Keratinocyte (primary cell): ENCODE results near the gene SUCNR1. TPM values are rescaled to one million over a fixed set of nuclear protein-coding genes. Genes with fewer than 3 reads are reported as not detected.

ENCODE experiments used
- DNase-seq: peaks from one replicate; pipeline ENCODE4 v3.0.0-alpha.2; 2011; ENCODE audit warnings: low read depth, missing footprints, low spot score
- FAIRE-seq: peaks from 2 replicates; lab custom pipeline; 2011; peaks lifted over from hg19 to GRCh38; lab: Jason Lieb, UNC
- H2AFZ ChIP-seq: 2 replicates; pipeline ENCODE4 v1.6.0; 2012; ENCODE audit warnings: low read length, control low read depth, inconsistent platforms; ENCODE audit not compliant: control insufficient read depth
- H3K27ac ChIP-seq: 2 replicates; pipeline ENCODE4 v1.5.1; 2011; ENCODE audit warnings: low read length; ENCODE audit not compliant: control insufficient read depth, insufficient read depth
- H3K27me3 ChIP-seq: 3 replicates; pipeline ENCODE4 v1.6.0; 2011; ENCODE audit warnings: low read length; ENCODE audit not compliant: control insufficient read depth, insufficient read depth; ENCODE audit errors: extremely low read depth
- H3K36me3 ChIP-seq, 2 experiments: 2 replicates in 1 of 2; 3 replicates in 1 of 2; pipeline ENCODE4 v1.5.1; 2011; ENCODE audit warnings: low read length in 2 of 2, mild to moderate bottlenecking in 1 of 2; ENCODE audit not compliant: control insufficient read depth in 2 of 2, insufficient read depth in 2 of 2; ENCODE audit errors: extremely low read depth in 1 of 2
- H3K4me1 ChIP-seq: 3 replicates; pipeline ENCODE4 v1.5.1; 2011; ENCODE audit warnings: low read length; ENCODE audit not compliant: control insufficient read depth, insufficient read depth; ENCODE audit errors: extremely low read depth
- H3K4me2 ChIP-seq: 3 replicates; pipeline ENCODE4 v1.6.0; 2011; ENCODE audit warnings: low read depth, low read length; ENCODE audit not compliant: control insufficient read depth, insufficient read depth; ENCODE audit errors: extremely low read depth
- H3K4me3 ChIP-seq, 3 experiments: fragments of 200-600 bp in 1 of 3; sonication (generic) in 1 of 3; 2 replicates in 2 of 3; 3 replicates in 1 of 3; pipeline ENCODE4 v1.5.1; 2011 to 2016; ENCODE audit warnings: low read length in 3 of 3, mild to moderate bottlenecking in 3 of 3, control low read depth in 2 of 3, inconsistent platforms in 1 of 3, low read depth in 1 of 3, mixed read lengths in 1 of 3, mixed run types in 1 of 3, moderate library complexity in 1 of 3; ENCODE audit not compliant: control insufficient read depth in 2 of 3, insufficient read depth in 2 of 3; ENCODE audit errors: extremely low read depth in 1 of 3
- H3K79me2 ChIP-seq: 2 replicates; pipeline ENCODE4 v1.6.0; 2012; ENCODE audit warnings: low read length; ENCODE audit not compliant: control insufficient read depth, insufficient read depth
- H3K9ac ChIP-seq: 3 replicates; pipeline ENCODE4 v1.6.0; 2011; ENCODE audit warnings: low read length; ENCODE audit not compliant: control insufficient read depth, insufficient read depth; ENCODE audit errors: extremely low read depth
- H3K9me1 ChIP-seq: 3 replicates; pipeline ENCODE4 v1.6.0; 2011; ENCODE audit warnings: low read length; ENCODE audit not compliant: control insufficient read depth, insufficient read depth; ENCODE audit errors: extremely low read depth
- H3K9me3 ChIP-seq: 2 replicates; pipeline ENCODE4 v1.5.1; 2012; ENCODE audit warnings: low read depth, low read length; ENCODE audit not compliant: control insufficient read depth
- H4K20me1 ChIP-seq: 3 replicates; pipeline ENCODE4 v1.6.0; 2011; ENCODE audit warnings: low read length; ENCODE audit not compliant: control insufficient read depth, insufficient read depth; ENCODE audit errors: extremely low read depth
- EZH2 ChIP-seq: IDR thresholded peaks from one replicate; pipeline ENCODE4 v1.6.1; 2012; ENCODE audit warnings: inconsistent platforms, mild to moderate bottlenecking, low read length, moderate library complexity
- dilution Hi-C: fragments of 300-500 bp; cut with MboI; formaldehyde crosslinking; loops from one replicate; pipeline ENCODE4 v1.7.0; 2020; ENCODE audit warnings: low sequenced_read_pairs; ENCODE audit not compliant: extremely low pct_ligation_motif_present
- polyA plus RNA-seq, 5 experiments: library from polyadenylated mRNA; depleted of rRNA in 3 of 5; stranded (reverse) in 3 of 5; stranded (forward) in 1 of 5; unstranded in 1 of 5; fragments of >200 nt; gene quantifications; 1 replicate in 1 of 5; 2 replicates in 3 of 5; 3 replicates in 1 of 5; pipeline versions ENCODE4 v1.2.1 to v1.2.3, GENCODE V29; 2011 to 2012; ENCODE audit warnings: missing spikeins in 2 of 5, low read depth in 1 of 5, low replicate concordance in 1 of 5
- TF ChIP-seq, protein P1 (sequence below), 3 experiments: IDR thresholded peaks in 1 of 3; conservative IDR thresholded peaks in 1 of 3; optimal IDR thresholded peaks in 1 of 3; 2 replicates in 2 of 3; 3 replicates in 1 of 3; pipeline versions ENCODE3 to v1.5.1; 2011; ENCODE audit warnings: low read length in 3 of 3, mild to moderate bottlenecking in 3 of 3, moderate library complexity in 2 of 3, control low read depth in 1 of 3, inconsistent platforms in 1 of 3; ENCODE audit not compliant: insufficient read depth in 2 of 3; ENCODE audit errors: extremely low read depth in 1 of 3

Gene SUCNR1
- polyA plus RNA-seq, 1 donor (not counting 4 experiments of a cell fraction or from before 2014, with no cell fraction given) = not detected

DNA sequence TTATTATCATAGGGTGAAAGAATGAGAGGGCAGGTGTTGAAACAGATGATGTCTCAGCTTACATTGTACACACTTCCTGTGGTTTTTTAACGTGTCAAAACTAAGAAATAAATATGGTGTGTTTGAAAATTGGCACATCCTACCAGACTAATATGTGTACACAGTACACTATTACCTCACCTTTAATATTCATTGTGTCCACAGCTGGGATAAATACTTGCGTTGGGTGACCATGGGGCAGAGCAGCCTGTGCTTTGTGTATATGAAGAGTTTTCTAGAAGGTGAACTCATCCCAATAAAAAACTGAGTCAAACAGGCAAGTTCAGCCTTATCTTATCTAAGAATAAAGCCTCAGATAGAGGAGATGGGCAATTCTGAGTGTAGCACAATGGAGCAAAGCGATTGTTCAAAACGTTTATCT, 17.3 kb downstream of the SUCNR1 start:
- no peak overlapping the region for H3K4me3 ChIP-seq
- H3K9me3 ChIP-seq = no peaks in the 10 kb centered on the region
- FAIRE-seq (no peak), DNase-seq (no peak)
- no peak overlapping the region for H3K9ac ChIP-seq
- no peak for TF ChIP-seq EZH2
- TF ChIP-seq, protein P1, sequence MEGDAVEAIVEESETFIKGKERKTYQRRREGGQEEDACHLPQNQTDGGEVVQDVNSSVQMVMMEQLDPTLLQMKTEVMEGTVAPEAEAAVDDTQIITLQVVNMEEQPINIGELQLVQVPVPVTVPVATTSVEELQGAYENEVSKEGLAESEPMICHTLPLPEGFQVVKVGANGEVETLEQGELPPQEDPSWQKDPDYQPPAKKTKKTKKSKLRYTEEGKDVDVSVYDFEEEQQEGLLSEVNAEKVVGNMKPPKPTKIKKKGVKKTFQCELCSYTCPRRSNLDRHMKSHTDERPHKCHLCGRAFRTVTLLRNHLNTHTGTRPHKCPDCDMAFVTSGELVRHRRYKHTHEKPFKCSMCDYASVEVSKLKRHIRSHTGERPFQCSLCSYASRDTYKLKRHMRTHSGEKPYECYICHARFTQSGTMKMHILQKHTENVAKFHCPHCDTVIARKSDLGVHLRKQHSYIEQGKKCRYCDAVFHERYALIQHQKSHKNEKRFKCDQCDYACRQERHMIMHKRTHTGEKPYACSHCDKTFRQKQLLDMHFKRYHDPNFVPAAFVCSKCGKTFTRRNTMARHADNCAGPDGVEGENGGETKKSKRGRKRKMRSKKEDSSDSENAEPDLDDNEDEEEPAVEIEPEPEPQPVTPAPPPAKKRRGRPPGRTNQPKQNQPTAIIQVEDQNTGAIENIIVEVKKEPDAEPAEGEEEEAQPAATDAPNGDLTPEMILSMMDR (optimal IDR thresholded peaks at IDR 0.05 in 1 of 3, IDR thresholded peaks at IDR 0.05 in 1 of 3, conservative IDR thresholded peaks at IDR 0.05 in 1 of 3; ENCODE audit: extremely low read depth in 1 of 3, insufficient read depth in 2 of 3, low read length in 3 of 3) = no peak
- H3K9me1 ChIP-seq = no peaks in the 10 kb centered on the region
- H3K27ac ChIP-seq = no peak overlapping the region
- dilution Hi-C loops = no loop called here
- H2AFZ ChIP-seq = no peak overlapping the region
- no peaks in the 10 kb centered on the region for H3K79me2 ChIP-seq
- H3K36me3 ChIP-seq = no peaks in the 10 kb centered on the region
- no peaks in the 10 kb centered on the region for H4K20me1 ChIP-seq
- H3K4me1 ChIP-seq = peaks cover 4% of the 10 kb centered on the region
- no peaks in the 10 kb centered on the region for H3K27me3 ChIP-seq
- H3K4me2 ChIP-seq = no peak overlapping the region

DNA sequence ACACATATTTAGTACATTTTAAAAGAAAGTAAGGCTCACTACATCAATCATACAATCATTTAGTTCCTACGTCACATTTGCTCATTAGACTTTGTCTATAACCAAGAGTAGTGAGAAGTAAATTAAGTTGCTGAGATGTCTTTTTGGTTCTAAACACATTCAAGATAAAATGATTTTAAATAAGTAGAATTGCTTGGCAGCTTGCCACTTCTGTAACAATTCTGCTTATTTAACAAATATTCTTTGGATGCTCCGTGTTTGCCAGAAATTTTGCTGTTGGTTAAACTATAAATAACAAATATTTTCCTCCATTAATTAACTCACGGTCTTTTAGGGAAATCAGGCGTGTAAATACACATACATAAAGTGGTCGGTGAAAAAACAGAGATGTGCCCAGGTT, 18.3 kb downstream of the SUCNR1 start:
- H3K4me3 ChIP-seq = no peak overlapping the region

More for the DNA sequence above, 18.3 kb downstream of the SUCNR1 start:
- Histone ChIP-seq H3K4me2 (no peak overlapping the region), H3K9me3 (no peaks in the 10 kb centered on the region), H3K9ac (no peak overlapping the region), H3K36me3 (no peaks in the 10 kb centered on the region), H2AFZ (no peak overlapping the region), H3K9me1 (no peaks in the 10 kb centered on the region), H4K20me1 (no peaks in the 10 kb centered on the region), H3K4me1 (peaks cover 13% of the 10 kb centered on the region), H3K27ac (no peak overlapping the region), H3K27me3 (no peaks in the 10 kb centered on the region), H3K79me2 (no peaks in the 10 kb centered on the region)
- no peak for TF ChIP-seq EZH2
- TF ChIP-seq, protein P1 (optimal IDR thresholded peaks at IDR 0.05 in 1 of 3, IDR thresholded peaks at IDR 0.05 in 1 of 3, conservative IDR thresholded peaks at IDR 0.05 in 1 of 3; ENCODE audit: extremely low read depth in 1 of 3, insufficient read depth in 2 of 3, low read length in 3 of 3) = no peak
- FAIRE-seq (no peak), DNase-seq (no peak)
- dilution Hi-C loops = no loop called here
